Upper lobe of left lung (tissue), 4 donors: ENCODE data around the gene OR52B2.

Experiments used
- CTCF ChIP-seq, 6 experiments: fragments of 450-650 bp in 4 of 6; fragments of 200-600 bp in 2 of 6; sonication (generic) in 2 of 6; IDR thresholded peaks; one replicate each; pipeline ENCODE4 v1.5.1; 2016 to 2019; ENCODE audit warnings: antibody characterized with exemption in 6 of 6
- POLR2A ChIP-seq, 4 donors: fragments of 450-650 bp; IDR thresholded peaks; one replicate each; pipeline ENCODE4 v1.5.1; 2016 to 2017; ENCODE audit warnings: antibody characterized with exemption in 4 of 4, mild to moderate bottlenecking in 2 of 4
- POLR2AphosphoS5 ChIP-seq, 2 donors: sonication (generic); formaldehyde crosslinking; IDR thresholded peaks; one replicate each; pipeline ENCODE4 v1.5.1; 2017; ENCODE audit warnings: antibody characterized with exemption in 2 of 2

- TF ChIP-seq POLR2A (IDR thresholded peaks at IDR 0.05) (no peak), POLR2AphosphoS5 (IDR thresholded peaks at IDR 0.05) (no peak), CTCF (IDR thresholded peaks at IDR 0.05) (no peak)
These were observed 31.4 kb upstream of the OR52B2 start for GRCh38 chr11:6201481-6201880.
